Central memory CD4-positive, alpha-beta T cell (primary cell): ENCODE results near the gene MAN2B2.

Source experiments
- DNase-seq: peaks from one replicate; pipeline ENCODE4 v3.0.0; 2022

Gene MAN2B2

DNA sequence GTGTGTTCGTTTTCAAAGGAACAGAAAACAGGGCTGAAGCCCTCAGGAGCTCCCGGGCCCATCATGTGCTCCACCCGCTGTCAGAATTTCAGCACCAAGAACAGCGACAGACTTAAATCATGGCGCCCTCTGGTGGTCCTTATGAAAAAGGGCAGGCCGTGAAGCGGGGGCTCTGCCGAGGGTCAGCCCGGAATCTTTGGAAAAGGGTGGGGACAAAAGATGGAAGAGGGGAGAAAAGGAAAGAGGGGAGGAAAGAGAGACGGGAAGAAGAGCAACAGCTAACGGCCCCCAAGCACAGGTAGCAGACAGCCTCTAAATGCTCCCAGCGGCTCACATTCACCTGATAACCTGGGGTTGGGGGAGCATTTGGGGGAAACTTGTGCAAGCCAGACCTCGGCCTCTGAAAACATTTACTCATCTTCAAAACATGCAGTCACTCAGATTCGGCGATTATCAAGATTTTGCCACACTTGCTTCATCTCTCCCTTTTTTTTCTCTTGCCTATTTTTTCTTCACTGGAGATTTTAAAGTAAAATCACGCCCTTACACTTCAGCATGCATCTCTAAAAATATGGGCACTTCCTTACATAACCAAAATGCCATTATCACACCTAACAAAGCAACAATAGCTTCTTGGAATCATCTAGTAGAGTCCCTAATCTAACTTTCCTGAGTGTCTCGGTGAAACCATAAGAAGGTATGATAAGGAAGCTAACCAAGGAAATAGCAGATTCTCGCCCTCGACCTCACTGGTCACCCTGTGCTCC lies 28.1 kb upstream of the MAN2B2 start:
- peak; percentile 31 for DNase-seq

DNA sequence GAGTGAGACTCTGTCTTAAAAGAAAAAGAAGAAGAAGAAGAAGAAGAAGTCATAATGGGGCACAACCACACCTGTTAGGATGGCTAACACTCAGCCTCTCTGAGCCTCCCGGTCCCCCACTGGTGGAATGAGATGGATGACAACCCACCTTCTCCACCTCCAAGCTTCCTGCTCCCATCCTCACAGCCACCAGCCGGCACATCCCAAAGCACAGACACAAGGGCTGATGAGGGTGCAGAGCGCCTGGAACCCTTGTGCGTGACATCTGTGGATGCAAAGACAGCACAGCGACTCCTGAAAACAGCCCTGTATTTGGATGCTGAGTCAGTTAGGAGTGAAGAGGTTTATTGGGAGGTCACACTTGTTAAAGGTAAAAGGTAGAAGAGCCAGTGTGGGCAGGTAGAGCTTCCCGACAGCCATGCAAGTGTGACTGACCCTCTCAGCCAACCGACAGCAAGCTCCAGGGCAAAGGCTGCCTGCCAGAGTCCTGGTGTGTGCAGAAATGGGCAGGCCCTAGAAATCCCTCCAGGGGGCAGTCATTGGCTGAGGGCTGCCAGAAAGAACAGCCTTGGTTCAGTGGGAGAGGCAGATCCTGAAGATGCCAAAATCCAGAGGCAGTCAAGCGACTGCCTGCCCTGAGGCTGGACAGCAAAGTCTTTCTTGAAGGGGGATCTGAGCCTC lies 26.6 kb upstream of the MAN2B2 start:
- DNase-seq, result no peak

DNA sequence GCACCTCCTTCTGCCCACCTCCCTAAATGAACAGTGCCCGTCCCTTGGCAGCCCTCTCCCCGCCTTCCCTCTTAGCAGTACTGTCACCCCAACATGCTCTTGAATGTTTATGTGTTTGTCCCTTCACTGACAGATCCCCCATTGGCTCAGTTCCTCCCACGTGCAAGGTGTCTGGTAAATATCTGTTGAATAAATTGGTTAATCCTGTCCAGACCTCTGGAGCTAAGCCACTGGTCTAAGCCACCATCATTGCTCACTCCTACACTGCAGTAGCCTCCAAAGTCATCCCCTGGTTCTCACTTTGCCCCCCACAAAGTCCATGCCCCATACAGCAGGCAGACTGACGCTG lies 26.1 kb upstream of the MAN2B2 start:
- DNase-seq, result no peak

DNA sequence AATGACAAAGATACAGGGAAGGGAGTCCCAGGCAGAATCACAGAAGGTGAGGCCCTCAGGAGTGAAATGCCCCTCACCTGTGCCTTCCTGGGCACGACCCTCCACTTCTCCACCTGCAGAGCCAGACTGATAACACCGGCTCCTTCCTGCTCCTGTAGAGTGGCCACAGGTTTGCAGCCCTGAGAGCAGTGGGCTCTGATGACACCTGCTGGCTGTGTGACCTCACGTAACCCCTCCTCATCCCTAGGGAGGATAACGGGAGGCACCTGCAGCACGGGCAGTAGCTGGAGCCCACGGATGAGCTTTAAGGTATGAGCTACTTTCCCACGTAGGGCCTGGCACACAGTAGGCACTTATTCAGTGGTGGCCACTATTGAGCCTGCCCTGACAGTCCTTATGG lies 25.5 kb upstream of the MAN2B2 start:
- DNase-seq, result no peak

- no peak for DNase-seq
Observed at GRCh38 chr4:6549890-6550620, 24.9 kb upstream of the MAN2B2 start.

- no peak for DNase-seq
Observed at GRCh38 chr4:6550821-6551220, 24.2 kb upstream of the MAN2B2 start.

GRCh38 chr4:6551660-6552059 lies 23.3 kb upstream of the MAN2B2 start:
- DNase-seq, result no peak

DNA sequence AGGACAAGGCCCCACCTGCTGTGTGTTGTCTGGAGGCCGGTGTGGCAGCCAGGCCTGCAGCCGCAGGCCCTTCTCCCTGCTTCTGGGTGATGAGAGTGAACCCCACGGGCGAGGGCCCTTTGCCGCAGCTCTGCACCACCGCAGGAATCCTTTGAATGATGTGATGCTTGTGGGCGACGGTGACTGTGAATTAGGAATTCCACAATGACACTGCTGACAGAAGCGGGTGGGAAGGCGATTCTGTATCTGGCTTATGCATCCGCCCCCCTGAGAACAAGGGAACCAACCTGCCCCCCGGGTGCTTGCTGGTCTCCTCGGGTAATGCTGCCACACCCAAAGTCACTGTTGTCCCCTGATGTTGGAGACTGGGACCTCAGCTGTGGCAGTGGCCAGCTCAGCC lies 19.5 kb upstream of the MAN2B2 start:
- no peak for DNase-seq

- no peak for DNase-seq
Observed at GRCh38 chr4:6556263-6556662, 18.7 kb upstream of the MAN2B2 start.

DNA sequence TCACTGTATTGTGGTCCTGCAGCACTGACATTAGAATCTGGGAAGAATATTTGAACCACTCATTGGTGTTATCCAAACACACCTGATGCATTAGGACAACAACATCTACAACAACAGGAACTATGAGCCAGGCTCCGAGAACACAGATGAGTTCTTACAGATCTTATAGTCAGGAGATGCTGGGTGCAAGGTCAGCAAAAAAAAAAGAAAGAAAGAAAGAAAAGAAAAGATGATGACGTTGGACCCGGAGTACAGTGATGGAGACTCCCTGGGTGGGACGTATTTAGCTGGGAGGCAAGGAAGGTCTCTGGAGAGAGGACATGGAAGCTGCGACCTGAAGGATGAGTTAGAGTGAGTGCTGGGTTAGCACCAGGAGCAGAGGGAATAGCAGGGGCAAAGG lies 17.8 kb upstream of the MAN2B2 start:
- no peak for DNase-seq

- no peak for DNase-seq
Observed at GRCh38 chr4:6557856-6558255, 17.1 kb upstream of the MAN2B2 start.

GRCh38 chr4:6560416-6561172 lies 14.4 kb upstream of the MAN2B2 start:
- DNase-seq, result no peak

GRCh38 chr4:6561173-6561516 lies 13.8 kb upstream of the MAN2B2 start:
- no peak for DNase-seq

DNA sequence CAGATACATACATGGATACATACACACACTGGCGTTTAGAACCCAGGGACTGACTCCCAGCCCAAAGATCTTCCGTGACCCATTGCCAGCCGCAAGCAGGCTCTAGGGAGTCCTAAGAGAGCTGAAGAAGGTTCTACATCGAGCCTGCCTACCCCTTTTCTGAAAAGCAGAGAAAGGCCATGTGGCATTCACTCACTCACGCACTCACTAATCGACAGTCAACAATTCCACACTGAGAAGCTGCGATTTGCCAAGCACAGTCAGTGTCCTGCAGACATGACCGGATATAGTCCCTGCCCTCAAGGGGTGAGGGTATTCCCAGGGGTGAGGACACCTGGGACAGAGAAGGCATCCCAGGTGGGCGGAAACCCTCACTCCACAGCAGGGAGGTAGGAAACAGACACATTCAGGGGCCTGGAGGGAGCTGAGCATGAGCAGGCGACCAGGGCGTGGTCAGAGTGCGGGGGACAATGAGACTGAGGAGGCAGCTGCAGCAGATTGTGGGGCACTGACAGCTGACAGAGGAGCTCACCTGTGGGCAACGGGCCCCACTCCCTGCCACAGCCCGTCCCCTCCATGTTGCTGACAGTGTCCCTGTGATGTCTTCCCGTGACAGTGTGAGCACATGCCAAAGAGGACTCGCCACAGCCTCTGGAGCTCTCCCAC lies 13.2 kb upstream of the MAN2B2 start:
- no peak for DNase-seq

- DNase-seq, result no peak
Observed at GRCh38 chr4:6562931-6563901, 11.8 kb upstream of the MAN2B2 start.

DNA sequence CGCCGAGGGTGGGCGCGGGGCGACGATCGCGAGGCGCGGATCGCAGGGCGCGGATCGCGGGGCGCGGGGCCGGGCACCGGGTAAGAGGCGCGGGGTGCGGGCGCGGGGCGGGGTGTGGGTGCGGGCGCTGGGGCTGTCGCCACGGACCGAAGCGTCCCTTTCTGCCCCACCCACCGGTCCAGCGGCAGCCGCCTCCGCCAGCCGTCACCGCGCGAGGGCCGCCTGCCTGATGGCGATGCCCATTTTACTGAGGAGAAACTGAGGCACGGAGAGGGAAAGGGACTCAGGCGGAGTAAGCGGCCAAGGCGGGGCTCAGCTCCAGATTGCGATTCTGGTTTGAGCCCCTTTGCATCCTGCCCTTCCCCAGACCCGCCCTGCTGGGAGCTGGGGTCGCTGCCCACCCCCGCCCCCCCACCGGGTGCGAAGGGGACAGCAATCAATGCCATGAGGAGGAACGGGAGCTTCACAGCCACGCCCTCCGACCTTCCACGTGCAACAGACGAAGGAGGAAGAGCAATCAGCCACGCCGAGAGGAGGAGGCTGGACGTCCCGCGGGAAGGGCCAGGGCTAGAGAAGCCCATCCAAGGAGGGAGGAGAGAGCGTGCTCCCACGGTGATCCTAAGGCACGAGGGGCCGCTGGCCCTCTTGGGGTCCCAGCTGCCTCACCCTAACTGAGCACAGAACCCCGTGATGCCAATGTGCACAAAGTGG lies 10.9 kb upstream of the MAN2B2 start:
- DNase-seq, result no peak

GRCh38 chr4:6565691-6566390 lies 9.1 kb upstream of the MAN2B2 start:
- DNase-seq, result no peak

- no peak for DNase-seq
Observed at GRCh38 chr4:6566391-6567190, 8.4 kb upstream of the MAN2B2 start.

GRCh38 chr4:6567218-6567617 lies 7.8 kb upstream of the MAN2B2 start:
- no peak for DNase-seq
